Activated T-helper 1 cell treated with anti-CD3 and anti-CD28 coated beads, Interleukin-12 subunit alpha, Interleukin-12 subunit beta, Interleukin-2, Interleukin-4 antibody, amounts not matched to agents 30 ng/mL and 10 ng/mL and 1 ng/mL, durations not matched to agents 14 hours and 24 hours and 36 hours (primary cell): ENCODE data around the gene RET. TPM values are rescaled to one million over a fixed set of nuclear protein-coding genes. Genes with fewer than 3 reads are reported as not detected.

ENCODE experiments used
- total RNA-seq: library from RNA; stranded (reverse); gene quantifications from 2 replicates; pipeline ENCODE4 v1.2.3, GENCODE V29; 2022

Gene RET
- total RNA-seq, 1 donor from 2014 or later, result 0.31 TPM

Other genes starting within 250 kb of the RET start
- 30.3 and 32.0 TPM in 2 replicates for gene CSGALNACT2, start 61.4 kb downstream of the RET start, total RNA-seq
- gene RASGEF1A, start 190.0 kb downstream of the RET start, total RNA-seq, result 0.78 and 2.0 TPM in 2 replicates